AG20443 (cell line): Measurements from ENCODE around the gene SUPT4H1.

Experiments used
- DNase-seq: peaks from one replicate; pipeline ENCODE4 v3.0.0; 2012; ENCODE audit warnings: low spot score, mixed read lengths

The SUPT4H1 gene

GRCh38 chr17:58329035-58329809 is 22.8 kb downstream of the SUPT4H1 start:
- no peak for DNase-seq

GRCh38 chr17:58328195-58329034 is 23.6 kb downstream of the SUPT4H1 start, which contains the start of gene TSPOAP1:
TSS of gene TSPOAP1 (minus strand) at chr17:58328795. CDS start at chr17:58327920, 875 bp downstream.
- DNase-seq, result no peak

GRCh38 chr17:58327363-58328194 is 24.4 kb downstream of the SUPT4H1 start:
- DNase-seq, result no peak

GRCh38 chr17:58326609-58327362 is 25.2 kb downstream of the SUPT4H1 start:
- DNase-seq, result no peak

GRCh38 chr17:58325976-58326468 is 26.0 kb downstream of the SUPT4H1 start:
- no peak for DNase-seq

GRCh38 chr17:58325289-58325726 is 26.7 kb downstream of the SUPT4H1 start:
- DNase-seq, result no peak

- peak; percentile 90 for DNase-seq
Measured at GRCh38 chr17:58324409-58325288, 27.4 kb downstream of the SUPT4H1 start.

- DNase-seq, result no peak
Measured at GRCh38 chr17:58324056-58324408, 28.0 kb downstream of the SUPT4H1 start.

- DNase-seq, result no peak
Measured at GRCh38 chr17:58323366-58324055, 28.5 kb downstream of the SUPT4H1 start.

- DNase-seq, result no peak
Measured at GRCh38 chr17:58322581-58323185, 29.3 kb downstream of the SUPT4H1 start.

- DNase-seq, result no peak
Measured at GRCh38 chr17:58321571-58322525, 30.2 kb downstream of the SUPT4H1 start.

- no peak for DNase-seq
Measured at GRCh38 chr17:58320570-58321323, 31.3 kb downstream of the SUPT4H1 start.

- no peak for DNase-seq
Measured at GRCh38 chr17:58320163-58320558, 31.8 kb downstream of the SUPT4H1 start.

- DNase-seq, result no peak
Measured at GRCh38 chr17:58319173-58320162, 32.5 kb downstream of the SUPT4H1 start.

- no peak for DNase-seq
Measured at GRCh38 chr17:58318627-58319172, 33.3 kb downstream of the SUPT4H1 start.

GRCh38 chr17:58318065-58318481 is 33.9 kb downstream of the SUPT4H1 start:
- DNase-seq, result no peak
